WI38 (cell line): ENCODE results near the gene CLSTN2.

ENCODE experiments used
- H3K4me3 ChIP-seq: 2 replicates; pipeline ENCODE4 v1.5.1; 2011; ENCODE audit warnings: low read depth, mild to moderate bottlenecking, control low read depth, low read length
- CTCF ChIP-seq: IDR thresholded peaks from 2 replicates; pipeline ENCODE4 v1.5.1; 2012; ENCODE audit warnings: low read depth, mild to moderate bottlenecking, control low read depth, low read length

Gene CLSTN2

GRCh38 chr3:140198242-140198641 lies 263.3 kb downstream of the CLSTN2 start:
- no peak for TF ChIP-seq CTCF

GRCh38 chr3:140199008-140199407 lies 264.0 kb downstream of the CLSTN2 start:
- H3K4me3 ChIP-seq, result no peak overlapping the region
- no peak for TF ChIP-seq CTCF

More at GRCh38 chr3:140198242-140198641, 263.3 kb downstream of the CLSTN2 start:
- H3K4me3 ChIP-seq, result no peak overlapping the region

GRCh38 chr3:140199743-140200142 lies 264.8 kb downstream of the CLSTN2 start:
- no peak overlapping the region for H3K4me3 ChIP-seq
- no peak for TF ChIP-seq CTCF

- no peak overlapping the region for H3K4me3 ChIP-seq
- no peak for TF ChIP-seq CTCF
These were observed 268.5 kb downstream of the CLSTN2 start for GRCh38 chr3:140203510-140203909.

GRCh38 chr3:140204271-140204984 lies 269.4 kb downstream of the CLSTN2 start:
- no peak for TF ChIP-seq CTCF
- H3K4me3 ChIP-seq, result no peak overlapping the region

GRCh38 chr3:140205598-140205997 lies 270.6 kb downstream of the CLSTN2 start:
- TF ChIP-seq CTCF, result no peak
- no peak overlapping the region for H3K4me3 ChIP-seq

GRCh38 chr3:140206196-140207040 lies 271.4 kb downstream of the CLSTN2 start:
- no peak for TF ChIP-seq CTCF
- H3K4me3 ChIP-seq, result no peak overlapping the region
